ENCODE data around the gene USH1C.

Gene USH1C

DNA sequence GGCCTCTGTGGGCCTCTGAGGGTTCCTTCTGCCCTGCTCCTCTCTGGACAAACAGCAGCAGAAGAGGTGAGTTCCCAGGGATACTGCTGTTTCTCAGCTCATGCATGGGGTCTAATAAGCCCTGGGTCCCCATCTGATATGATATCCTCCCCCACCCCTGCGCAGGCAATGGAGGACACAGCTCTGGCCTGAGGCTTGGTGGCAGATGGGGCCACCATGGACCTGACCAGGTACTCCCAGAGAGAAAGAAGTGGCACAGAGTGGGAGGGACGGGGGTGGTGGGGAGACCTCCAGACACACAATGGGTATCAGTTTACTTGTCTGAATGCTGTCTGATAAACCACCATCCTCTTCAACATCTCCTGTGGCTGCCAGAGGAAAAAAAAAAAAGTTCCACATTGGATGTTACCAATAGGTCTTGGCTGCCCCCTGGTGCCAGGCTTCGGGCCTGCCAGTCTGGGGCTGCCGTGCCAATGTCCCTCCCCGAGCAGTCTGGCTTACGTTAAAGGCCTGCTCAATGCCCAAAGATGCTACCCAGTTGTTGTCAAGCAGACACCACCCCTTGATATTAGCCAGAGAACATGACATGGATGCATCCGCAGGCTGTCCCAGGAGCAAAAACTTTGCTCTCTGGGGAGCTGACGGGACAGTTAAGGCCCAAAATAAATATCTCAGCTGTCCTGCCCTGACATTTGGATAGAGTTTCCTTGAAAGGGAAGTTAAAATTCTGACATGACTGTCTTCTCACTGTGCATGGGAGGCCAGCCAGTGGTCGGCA is 39.7 kb downstream of the USH1C start:
- Histone ChIP-seq H3K4me2 (ENCODE audit: low read depth, low read length) (no peak overlapping the region), H3K9me2 (replicated peaks; ENCODE audit: insufficient read depth, low read length) (no peaks in the 10 kb centered on the region), H3K4me3 (ENCODE audit: low read length) (no peak overlapping the region), H3K4me1 (ENCODE audit: low read length) (no peaks in the 10 kb centered on the region), H2AFZ (ENCODE audit: low read length) (no peak overlapping the region), H3K9ac (ENCODE audit: low read length) (no peak overlapping the region), H3K79me2 (ENCODE audit: low read length) (no peaks in the 10 kb centered on the region), H3F3A (ENCODE audit: insufficient read depth, low read length) (no peaks in the 10 kb centered on the region), H4K20me1 (ENCODE audit: insufficient read depth, low read length) (no peaks in the 10 kb centered on the region), H3K27me3 (replicated peaks; ENCODE audit: insufficient read depth, low read length) (peaks cover 16% of the 10 kb centered on the region), H3K36me3 (replicated peaks; ENCODE audit: insufficient read depth, low read length) (no peaks in the 10 kb centered on the region), H3K9me3 (replicated peaks; ENCODE audit: insufficient read depth, low read length) (no peaks in the 10 kb centered on the region), H3K27ac (ENCODE audit: low read length) (no peak overlapping the region)
- TF ChIP-seq, protein P1, sequence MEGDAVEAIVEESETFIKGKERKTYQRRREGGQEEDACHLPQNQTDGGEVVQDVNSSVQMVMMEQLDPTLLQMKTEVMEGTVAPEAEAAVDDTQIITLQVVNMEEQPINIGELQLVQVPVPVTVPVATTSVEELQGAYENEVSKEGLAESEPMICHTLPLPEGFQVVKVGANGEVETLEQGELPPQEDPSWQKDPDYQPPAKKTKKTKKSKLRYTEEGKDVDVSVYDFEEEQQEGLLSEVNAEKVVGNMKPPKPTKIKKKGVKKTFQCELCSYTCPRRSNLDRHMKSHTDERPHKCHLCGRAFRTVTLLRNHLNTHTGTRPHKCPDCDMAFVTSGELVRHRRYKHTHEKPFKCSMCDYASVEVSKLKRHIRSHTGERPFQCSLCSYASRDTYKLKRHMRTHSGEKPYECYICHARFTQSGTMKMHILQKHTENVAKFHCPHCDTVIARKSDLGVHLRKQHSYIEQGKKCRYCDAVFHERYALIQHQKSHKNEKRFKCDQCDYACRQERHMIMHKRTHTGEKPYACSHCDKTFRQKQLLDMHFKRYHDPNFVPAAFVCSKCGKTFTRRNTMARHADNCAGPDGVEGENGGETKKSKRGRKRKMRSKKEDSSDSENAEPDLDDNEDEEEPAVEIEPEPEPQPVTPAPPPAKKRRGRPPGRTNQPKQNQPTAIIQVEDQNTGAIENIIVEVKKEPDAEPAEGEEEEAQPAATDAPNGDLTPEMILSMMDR (IDR thresholded peaks at IDR 0.05; ENCODE audit: low read length), result peak; percentile 90
- no peak for TF ChIP-seq EZH2phosphoT487 (IDR thresholded peaks at IDR 0.05; ENCODE audit: low read length)
- peak; percentile 65 for DNase-seq

- no peaks in the 10 kb centered on the region for H3K36me3 ChIP-seq (replicated peaks; ENCODE audit: insufficient read depth, low read length)
- peaks cover 16% of the 10 kb centered on the region for H3K27me3 ChIP-seq (replicated peaks; ENCODE audit: insufficient read depth, low read length)
- no peaks in the 10 kb centered on the region for H3K79me2 ChIP-seq (ENCODE audit: low read length)
- H2AFZ ChIP-seq (ENCODE audit: low read length), result no peak overlapping the region
- H3K4me3 ChIP-seq (ENCODE audit: low read length), result no peak overlapping the region
- no peak overlapping the region for H3K9ac ChIP-seq (ENCODE audit: low read length)
- TF ChIP-seq, protein P1 (IDR thresholded peaks at IDR 0.05; ENCODE audit: low read length), result no peak
- TF ChIP-seq EZH2 (optimal IDR thresholded peaks at IDR 0.05; ENCODE audit: low read depth, low read length), result no peak
- no peak for TF ChIP-seq EZH2phosphoT487 (IDR thresholded peaks at IDR 0.05; ENCODE audit: low read length)
- no peak overlapping the region for H3K27ac ChIP-seq (ENCODE audit: low read length)
- H3K9me3 ChIP-seq (replicated peaks; ENCODE audit: insufficient read depth, low read length), result no peaks in the 10 kb centered on the region
- no peaks in the 10 kb centered on the region for H3K4me1 ChIP-seq (ENCODE audit: low read length)
- no peaks in the 10 kb centered on the region for H3F3A ChIP-seq (ENCODE audit: insufficient read depth, low read length)
- no peaks in the 10 kb centered on the region for H3K9me2 ChIP-seq (replicated peaks; ENCODE audit: insufficient read depth, low read length)
- no peaks in the 10 kb centered on the region for H4K20me1 ChIP-seq (ENCODE audit: insufficient read depth, low read length)
- DNase-seq, result no peak
- no peak overlapping the region for H3K4me2 ChIP-seq (ENCODE audit: low read depth, low read length)
Measured at GRCh38 chr11:17502630-17503029, 41.6 kb downstream of the USH1C start.

- no peak for DNase-seq
- Histone ChIP-seq H3F3A (ENCODE audit: insufficient read depth, low read length) (no peaks in the 10 kb centered on the region), H3K4me3 (ENCODE audit: low read length) (no peak overlapping the region), H3K4me1 (ENCODE audit: low read length) (no peaks in the 10 kb centered on the region), H3K9me3 (replicated peaks; ENCODE audit: insufficient read depth, low read length) (no peaks in the 10 kb centered on the region), H2AFZ (ENCODE audit: low read length) (no peak overlapping the region), H3K79me2 (ENCODE audit: low read length) (no peaks in the 10 kb centered on the region), H3K27me3 (replicated peaks; ENCODE audit: insufficient read depth, low read length) (peaks cover 18% of the 10 kb centered on the region), H3K9ac (ENCODE audit: low read length) (no peak overlapping the region), H3K4me2 (ENCODE audit: low read depth, low read length) (no peak overlapping the region), H4K20me1 (ENCODE audit: insufficient read depth, low read length) (no peaks in the 10 kb centered on the region), H3K9me2 (replicated peaks; ENCODE audit: insufficient read depth, low read length) (no peaks in the 10 kb centered on the region), H3K27ac (ENCODE audit: low read length) (no peak overlapping the region), H3K36me3 (replicated peaks; ENCODE audit: insufficient read depth, low read length) (no peaks in the 10 kb centered on the region)
- TF ChIP-seq EZH2phosphoT487 (IDR thresholded peaks at IDR 0.05; ENCODE audit: low read length) (no peak), EZH2 (optimal IDR thresholded peaks at IDR 0.05; ENCODE audit: low read depth, low read length) (no peak)
- TF ChIP-seq, protein P1 (IDR thresholded peaks at IDR 0.05; ENCODE audit: low read length), result no peak
Measured at GRCh38 chr11:17500673-17501072, 43.5 kb downstream of the USH1C start.

Measured in MM.1S (cell line).